ENCODE measurements around the gene HS6ST1. TPM values are rescaled to one million over a fixed set of nuclear protein-coding genes. Genes with fewer than 3 reads are reported as not detected.

Gene HS6ST1
- total and polyA plus RNA-seq, 7 donors, result 12.0 to 27.4 (median 17.1) TPM

GRCh38 chr2:128306081-128306930 lies 12.4 kb downstream of the HS6ST1 start:
- WGBS, 2 donors, result 40 to 63% methylated on average over 24 of the region's 24 CpGs
- peaks cover 0 to 99% (median 85%) of the 10 kb centered on the region in 4 donors for H3K4me1 ChIP-seq
- H3K4me3 ChIP-seq, result peak overlapping the region in 3 of 4 donors; percentile 9 to 24 (median 11)
- no peaks in the 10 kb centered on the region for H3K27me3 ChIP-seq
- H3K27ac ChIP-seq, result peak overlapping the region; percentile 70 to 93 (median 84)
- DNase-seq, result peak; percentile 97
- no peaks in the 10 kb centered on the region for H3K36me3 ChIP-seq
- intact Hi-C loops (cut with DNase I), result loop anchor here (5.0 kb wide), 2 partner anchors 74 to 124 kb away; no protein-coding TSS in a partner anchor
- H3K9me3 ChIP-seq, result no peaks in the 10 kb centered on the region
- peak in 1 of 4 experiments; percentile 25 for TF ChIP-seq CTCF (IDR thresholded peaks at IDR 0.05)
- peak; percentile 77 to 88 (median 84) for TF ChIP-seq POLR2AphosphoS5 (IDR thresholded peaks at IDR 0.05)
- no peak for TF ChIP-seq POLR2A (IDR thresholded peaks at IDR 0.05)
- TF ChIP-seq EP300 (IDR thresholded peaks at IDR 0.05), result peak; percentile 87 to 99 (median 92)

- Histone ChIP-seq H3K36me3 (no peaks in the 10 kb centered on the region), H3K4me3 (peak overlapping the region in 3 of 4 donors; percentile 9 to 24 (median 11)), H3K27ac (peak overlapping the region; percentile 70 to 93 (median 84)), H3K27me3 (no peaks in the 10 kb centered on the region), H3K4me1 (peaks cover 0 to 99% (median 88%) of the 10 kb centered on the region in 4 donors), H3K9me3 (no peaks in the 10 kb centered on the region)
- TF ChIP-seq EP300 (IDR thresholded peaks at IDR 0.05) (no peak), POLR2A (IDR thresholded peaks at IDR 0.05) (no peak), POLR2AphosphoS5 (IDR thresholded peaks at IDR 0.05) (no peak), CTCF (IDR thresholded peaks at IDR 0.05) (no peak)
- intact Hi-C loops (cut with DNase I), result loop anchor here (5.0 kb wide), 2 partner anchors 73 to 123 kb away; no protein-coding TSS in a partner anchor
- WGBS, 2 donors, result 55 to 72% methylated on average over 11 of the region's 11 CpGs
- peak; percentile 74 for DNase-seq
Measured at GRCh38 chr2:128305555-128306080, 13.1 kb downstream of the HS6ST1 start.

GRCh38 chr2:128304715-128305554 lies 13.7 kb downstream of the HS6ST1 start:
- intact Hi-C loops (cut with DNase I), result loop anchor here (5.0 kb wide), 2 partner anchors 73 to 123 kb away; no protein-coding TSS in a partner anchor
- H3K36me3 ChIP-seq, result no peaks in the 10 kb centered on the region
- H3K9me3 ChIP-seq, result no peaks in the 10 kb centered on the region
- H3K27ac ChIP-seq, result peak overlapping the region; percentile 70 to 93 (median 84)
- 53 to 65% methylated on average over 11 of the region's 11 CpGs for WGBS, 2 donors
- no peak for TF ChIP-seq POLR2A (IDR thresholded peaks at IDR 0.05)
- TF ChIP-seq EP300 (IDR thresholded peaks at IDR 0.05), result peak in 3 of 4 donors; percentile 4 to 91 (median 85)
- peak in 3 of 4 donors; percentile 59 to 86 (median 76) for TF ChIP-seq POLR2AphosphoS5 (IDR thresholded peaks at IDR 0.05)
- TF ChIP-seq CTCF (IDR thresholded peaks at IDR 0.05), result no peak
- DNase-seq, result peak; percentile 96
- no peaks in the 10 kb centered on the region for H3K27me3 ChIP-seq
- peak overlapping the region in 1 of 4 donors; percentile 24 for H3K4me3 ChIP-seq
- peaks cover 0 to 99% (median 88%) of the 10 kb centered on the region in 4 donors for H3K4me1 ChIP-seq

- Histone ChIP-seq H3K4me1 (peaks cover 0 to 99% (median 85%) of the 10 kb centered on the region in 4 donors), H3K4me3 (no peak overlapping the region), H3K27me3 (no peaks in the 10 kb centered on the region), H3K36me3 (no peaks in the 10 kb centered on the region), H3K27ac (peak overlapping the region; percentile 70 to 93 (median 84)), H3K9me3 (no peaks in the 10 kb centered on the region)
- peak; percentile 53 for DNase-seq
- intact Hi-C loops (cut with DNase I), result no loop called here
- 89 to 93% methylated on average over 5 of the region's 5 CpGs for WGBS, 2 donors
- no peak for TF ChIP-seq EP300 (IDR thresholded peaks at IDR 0.05)
- TF ChIP-seq POLR2AphosphoS5 (IDR thresholded peaks at IDR 0.05), result no peak
- no peak for TF ChIP-seq POLR2A (IDR thresholded peaks at IDR 0.05)
- no peak for TF ChIP-seq CTCF (IDR thresholded peaks at IDR 0.05)
Measured at GRCh38 chr2:128304330-128304714, 14.3 kb downstream of the HS6ST1 start.
